CD1c-positive myeloid dendritic cell (primary cell): ENCODE results near the gene ARL16.

Experiments used
- DNase-seq: peaks from one replicate; pipeline ENCODE4 v3.0.0-alpha.2; 2016; ENCODE audit errors: extremely low spot score

The ARL16 gene

DNA sequence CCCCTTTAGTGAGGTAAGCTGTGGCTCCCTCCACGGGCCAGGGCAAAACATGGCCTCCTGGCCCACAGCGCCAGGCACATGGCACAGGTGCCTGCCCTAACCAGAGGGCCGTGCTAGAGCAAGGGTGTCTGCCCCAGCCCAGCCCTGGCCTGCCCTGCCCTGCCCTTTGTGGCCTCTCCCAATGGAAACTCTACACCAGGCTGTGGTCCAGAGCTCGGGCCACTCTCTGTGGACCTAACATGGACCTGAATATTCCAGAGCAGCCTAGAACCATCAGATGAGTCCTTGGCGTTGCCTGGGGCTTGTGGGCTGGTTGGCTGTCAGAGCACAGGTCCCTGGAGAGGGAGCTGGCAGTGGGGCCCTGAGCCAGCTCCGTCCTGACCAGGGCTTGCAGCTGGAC, 11.6 kb upstream of the ARL16 start:
- no peak for DNase-seq

DNA sequence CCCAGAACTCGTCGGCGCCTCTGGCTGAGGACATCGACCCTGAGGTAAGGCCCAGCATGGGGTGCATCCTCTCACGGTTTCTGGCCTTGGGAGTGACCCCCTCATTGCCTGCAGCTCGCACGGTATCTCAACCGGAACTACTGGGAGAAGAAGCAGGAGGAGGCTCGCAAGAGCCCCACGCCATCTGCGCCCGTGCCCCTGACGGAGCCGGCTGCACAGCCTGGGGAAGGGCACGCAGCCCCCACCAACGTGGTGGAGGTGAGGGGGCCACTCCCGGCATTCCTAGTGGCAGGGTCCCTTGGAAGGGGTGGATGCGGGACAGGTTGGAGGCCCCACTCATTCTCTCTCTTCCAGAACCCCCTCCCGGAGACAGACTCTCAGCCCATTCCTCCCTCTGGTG, 11.2 kb upstream of the ARL16 start:
- no peak for DNase-seq

DNA sequence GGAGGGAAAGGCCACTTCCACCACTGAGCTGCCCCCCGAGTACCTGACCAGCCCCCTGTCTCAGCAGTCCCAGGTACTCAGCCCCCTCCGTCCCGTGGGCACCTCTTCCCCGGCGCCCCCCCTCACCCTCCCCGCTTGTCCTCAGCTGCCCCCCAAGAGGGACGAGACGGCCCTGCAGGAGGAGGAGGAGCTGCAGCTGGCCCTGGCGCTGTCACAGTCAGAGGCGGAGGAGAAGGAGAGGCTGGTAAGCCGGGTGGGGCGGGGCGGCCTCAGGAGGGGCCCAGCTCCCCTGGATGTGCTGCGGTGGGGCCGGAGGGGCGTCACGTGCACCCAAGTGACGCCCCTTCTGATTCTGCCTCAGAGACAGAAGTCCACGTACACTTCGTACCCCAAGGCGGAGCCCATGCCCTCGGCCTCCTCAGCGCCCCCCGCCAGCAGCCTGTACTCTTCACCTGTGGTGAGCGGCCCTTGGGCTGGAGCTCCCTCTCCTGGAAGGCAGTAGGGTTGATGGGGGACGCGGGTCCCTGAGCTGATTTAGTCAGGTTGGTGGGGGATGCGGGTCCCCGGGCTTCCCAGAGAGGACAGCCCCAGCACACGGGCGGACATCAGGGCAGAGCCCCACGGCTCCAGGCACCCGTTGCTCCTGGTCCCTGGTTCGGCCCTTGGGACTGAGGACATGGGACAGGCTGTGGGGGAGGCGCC, 10.1 kb upstream of the ARL16 start:
- no peak for DNase-seq

DNA sequence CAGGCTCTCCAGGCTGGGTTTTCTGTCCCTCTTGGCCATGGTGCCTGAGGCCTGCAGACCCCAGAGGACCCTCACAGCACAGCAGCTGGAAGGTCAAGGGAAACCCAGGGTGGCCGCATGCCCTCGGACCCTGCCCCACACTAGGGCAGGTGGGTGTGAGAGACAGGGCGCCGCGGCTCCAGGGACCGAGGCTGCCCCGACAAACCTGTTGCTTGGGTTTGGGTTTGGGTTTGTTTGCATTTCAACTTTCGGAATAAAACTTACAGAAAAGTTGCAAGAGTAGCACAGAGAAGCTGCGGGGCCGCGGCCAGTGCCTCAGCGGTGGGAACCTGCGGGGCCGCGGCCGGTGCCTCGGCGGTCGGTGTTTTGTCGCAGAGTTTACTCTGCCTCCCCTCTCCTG, 8.0 kb upstream of the ARL16 start:
- no peak for DNase-seq

DNA sequence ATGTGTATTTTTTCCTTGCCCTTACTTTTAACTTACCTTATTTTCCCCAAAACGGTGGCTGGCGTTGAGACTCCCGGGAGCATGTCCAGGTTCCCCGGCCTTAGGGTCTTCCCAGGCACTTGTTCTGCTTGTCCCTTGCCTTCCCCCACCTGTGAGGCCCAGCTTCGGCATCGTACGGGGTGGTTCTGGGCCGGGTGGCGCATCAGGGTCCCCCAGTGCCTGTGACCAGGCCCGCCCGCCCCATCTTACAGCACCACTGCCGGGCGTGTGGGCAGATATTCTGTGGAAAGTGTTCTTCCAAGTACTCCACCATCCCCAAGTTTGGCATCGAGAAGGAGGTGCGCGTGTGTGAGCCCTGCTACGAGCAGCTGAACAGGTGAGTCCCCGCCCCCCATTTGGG, 7.6 kb upstream of the ARL16 start:
- DNase-seq = no peak

DNA sequence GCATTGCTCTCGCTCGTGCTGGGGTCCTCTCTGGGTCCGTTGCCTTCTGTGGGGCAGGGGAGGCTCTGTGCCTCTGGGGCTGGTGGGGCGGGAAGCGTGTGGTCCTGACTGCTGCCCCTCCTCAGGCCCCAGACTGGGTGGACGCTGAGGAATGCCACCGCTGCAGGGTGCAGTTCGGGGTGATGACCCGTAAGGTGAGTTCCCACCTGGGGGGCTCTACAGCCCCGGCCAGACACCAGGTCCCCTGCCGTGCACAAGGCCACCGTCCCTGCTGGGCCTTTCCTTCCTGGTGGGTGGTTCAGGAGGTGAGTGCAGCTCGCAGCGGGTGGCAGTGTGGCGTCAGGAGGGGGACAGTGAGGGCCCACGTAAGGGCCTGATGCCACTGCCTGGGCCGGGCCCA, 7.0 kb upstream of the ARL16 start:
- no peak for DNase-seq

DNA sequence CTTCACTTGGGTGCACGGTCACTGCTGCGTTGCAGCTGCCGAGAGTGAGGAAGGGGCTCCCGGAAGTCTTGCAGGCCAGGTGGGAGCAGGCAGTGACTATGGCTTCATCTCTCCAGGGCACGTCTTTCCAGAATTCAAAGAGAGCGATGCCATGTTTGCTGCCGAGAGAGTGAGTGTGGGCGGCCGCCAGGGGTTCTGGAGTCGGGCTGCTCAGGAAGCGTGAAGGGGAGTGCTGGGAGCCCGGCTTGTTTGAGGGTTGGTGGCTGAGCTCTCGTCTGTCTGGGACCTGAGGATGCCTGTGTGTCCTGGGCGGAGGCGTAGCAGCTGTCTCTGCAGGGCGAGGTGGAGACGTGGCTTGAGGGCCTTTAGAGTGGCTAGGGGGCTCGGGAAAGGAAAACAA, 6.5 kb upstream of the ARL16 start:
- no peak for DNase-seq

DNA sequence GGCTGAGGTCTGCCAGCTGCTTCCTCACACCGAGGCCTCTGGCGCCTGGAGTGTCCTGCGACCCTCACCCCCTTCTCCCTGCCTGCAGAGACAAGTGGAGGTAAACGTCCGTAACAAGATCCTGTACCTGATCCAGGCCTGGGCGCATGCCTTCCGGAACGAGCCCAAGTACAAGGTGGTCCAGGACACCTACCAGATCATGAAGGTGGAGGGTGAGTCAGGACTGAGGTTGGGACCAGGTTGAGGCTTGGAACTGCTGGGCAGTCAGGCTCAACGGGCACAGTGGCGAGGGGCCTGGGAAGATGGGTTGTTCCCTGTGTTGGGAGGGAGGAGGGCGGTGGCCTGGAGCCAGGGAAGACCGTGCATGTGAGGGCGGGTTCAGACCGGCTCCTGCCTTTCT, 5.0 kb upstream of the ARL16 start:
- DNase-seq = no peak

DNA sequence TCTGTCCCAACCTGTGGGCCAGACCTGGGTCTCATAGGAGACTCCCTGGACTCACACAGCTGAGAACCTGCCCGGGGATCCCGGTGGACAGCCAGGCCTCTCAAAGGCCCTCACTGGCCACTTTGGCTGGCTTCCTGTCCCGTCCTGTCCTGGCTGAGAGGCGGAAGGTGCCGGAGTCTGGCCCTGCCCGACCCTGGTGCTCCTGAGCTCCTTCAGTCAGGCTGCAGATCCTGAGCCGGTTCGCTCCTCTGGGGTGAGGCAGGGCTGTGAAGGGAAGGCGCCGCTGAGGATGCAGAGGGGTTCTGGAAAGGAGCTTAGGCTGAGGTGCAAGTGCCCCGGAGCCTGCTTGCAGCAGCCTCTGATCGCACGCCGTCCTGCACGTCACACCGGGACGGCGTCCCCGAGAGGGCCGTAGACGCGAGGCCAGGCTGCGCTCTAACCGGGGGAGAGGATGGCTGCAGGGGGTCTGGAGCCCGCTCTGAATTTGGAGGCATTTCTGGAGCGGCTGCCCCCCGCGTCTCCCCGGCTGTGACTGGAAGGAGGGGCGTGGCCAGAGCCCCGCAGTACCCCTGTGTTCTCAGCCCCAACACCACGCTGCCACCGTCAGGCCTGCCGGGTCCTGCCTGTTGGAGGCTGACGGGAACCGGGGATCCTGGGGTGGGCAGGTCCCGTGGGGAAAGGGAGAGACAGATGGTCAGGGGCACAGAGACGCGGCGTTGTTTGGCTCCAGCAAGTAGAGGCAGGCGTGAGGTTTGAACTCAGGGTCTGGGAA, 4.4 kb upstream of the ARL16 start:
- no peak for DNase-seq

DNA sequence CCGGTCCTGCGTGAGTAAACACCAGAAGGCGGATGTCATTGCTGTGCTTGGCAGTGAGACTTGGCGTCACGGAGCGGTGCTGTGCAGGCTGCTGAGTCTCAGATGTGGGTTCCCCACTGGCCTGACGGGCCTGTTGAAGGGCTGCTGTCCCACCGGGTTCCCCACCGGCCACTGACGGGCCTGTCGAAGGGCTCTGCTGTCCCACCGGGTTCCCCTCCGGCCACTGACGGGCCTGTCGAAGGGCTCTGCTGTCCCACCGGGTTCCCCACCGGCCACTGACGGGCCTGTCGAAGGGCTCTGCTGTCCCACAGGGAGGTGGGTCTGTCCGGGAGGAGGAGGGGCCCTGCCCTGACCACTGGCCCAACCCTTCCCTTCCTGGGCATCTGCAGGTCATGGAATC, 3.0 kb upstream of the ARL16 start:
- DNase-seq = no peak

DNA sequence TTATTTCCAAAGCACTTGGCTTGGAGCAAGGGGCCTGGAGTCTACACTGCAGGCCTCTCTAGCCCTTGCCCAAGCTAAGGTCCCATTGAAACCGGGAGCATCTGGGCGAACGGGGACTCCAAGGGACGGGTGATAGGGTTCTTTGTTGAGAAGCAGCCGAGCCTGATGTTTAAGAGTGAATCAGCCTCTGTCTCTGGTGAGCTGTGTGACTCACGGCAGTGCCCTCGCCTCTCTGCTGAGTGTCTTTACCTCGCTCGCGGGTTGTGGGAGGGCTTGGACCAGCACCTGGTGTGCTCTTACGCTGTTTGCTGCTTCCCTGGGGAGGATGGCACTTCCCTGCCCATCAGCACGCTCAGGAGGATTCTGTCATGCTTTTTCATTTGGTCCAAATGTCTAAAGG, 1.5 kb upstream of the ARL16 start:
- DNase-seq = no peak

DNA sequence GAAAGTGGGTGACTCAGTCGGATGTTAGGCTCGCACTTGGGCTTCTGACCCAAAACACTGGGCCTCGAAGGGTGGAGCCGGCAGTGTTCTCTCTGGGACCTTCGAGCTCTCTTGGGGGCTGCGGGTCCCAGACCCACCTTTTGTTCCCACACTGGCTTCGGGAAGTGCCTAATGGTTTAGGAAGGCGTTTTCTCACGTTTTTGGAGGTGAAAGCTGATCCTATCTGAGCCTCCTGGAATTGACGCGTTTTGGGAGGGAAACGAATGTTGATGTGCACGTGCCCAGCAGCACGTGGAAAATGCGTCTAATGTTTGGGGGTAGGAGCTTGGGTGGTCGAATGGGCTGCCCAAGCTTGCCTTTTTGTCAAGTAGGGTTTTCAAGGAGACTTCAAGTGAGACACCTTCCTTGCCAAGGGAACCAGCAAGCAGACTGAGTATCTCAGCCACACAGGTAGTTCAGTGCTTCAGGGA, 880 bp upstream of the ARL16 start:
- no peak for DNase-seq

DNA sequence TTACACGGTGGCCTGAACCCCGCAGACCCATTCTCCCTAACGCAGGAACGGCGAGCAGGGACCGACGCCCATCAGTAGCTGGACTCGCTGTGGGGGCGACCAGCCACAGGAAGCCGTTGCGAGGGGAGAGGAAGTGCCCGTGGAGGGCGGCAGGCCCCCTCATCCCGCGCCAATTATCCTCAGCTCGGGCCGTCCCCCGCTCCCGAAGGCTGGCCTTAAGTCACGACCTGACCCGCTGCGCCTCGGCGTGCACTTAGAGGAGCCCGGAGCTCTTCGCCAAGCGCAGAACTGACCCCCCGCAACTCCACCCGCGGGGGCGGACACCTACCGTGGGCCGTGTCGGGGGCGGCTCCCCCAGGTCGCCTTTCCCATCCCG, 401 bp downstream of the ARL16 start:
- peak; percentile 34 for DNase-seq

DNA sequence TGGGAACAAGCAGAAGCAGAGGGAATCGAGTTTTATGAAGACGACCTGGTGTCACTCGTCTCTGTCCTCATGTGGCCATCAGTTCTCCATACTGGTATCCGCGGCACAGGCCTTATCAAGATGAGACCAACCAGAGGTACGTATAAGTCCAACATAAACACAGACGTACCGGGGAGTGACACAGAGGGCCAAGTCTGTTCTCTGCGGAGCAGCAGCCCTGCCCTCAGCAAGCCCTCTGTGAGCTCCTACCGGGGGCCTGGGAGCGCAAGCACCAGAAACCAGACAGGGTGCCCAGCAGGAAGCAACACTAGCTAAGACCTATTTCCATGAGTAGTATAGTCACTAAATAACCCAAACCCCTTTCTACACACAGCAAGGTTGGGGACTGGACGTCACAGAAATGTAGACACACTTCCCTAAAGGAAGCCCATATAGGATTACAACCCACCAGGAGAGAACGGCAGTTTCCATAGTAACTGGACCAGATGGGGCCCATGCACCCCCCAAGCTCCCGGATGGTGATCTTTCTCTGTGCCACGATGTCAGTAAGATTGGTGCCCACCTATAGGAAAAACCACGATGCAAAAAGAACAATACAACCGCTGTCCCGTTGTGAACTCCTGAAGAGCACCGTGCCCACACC, 911 bp downstream of the ARL16 start:
- DNase-seq = peak; percentile 12

DNA sequence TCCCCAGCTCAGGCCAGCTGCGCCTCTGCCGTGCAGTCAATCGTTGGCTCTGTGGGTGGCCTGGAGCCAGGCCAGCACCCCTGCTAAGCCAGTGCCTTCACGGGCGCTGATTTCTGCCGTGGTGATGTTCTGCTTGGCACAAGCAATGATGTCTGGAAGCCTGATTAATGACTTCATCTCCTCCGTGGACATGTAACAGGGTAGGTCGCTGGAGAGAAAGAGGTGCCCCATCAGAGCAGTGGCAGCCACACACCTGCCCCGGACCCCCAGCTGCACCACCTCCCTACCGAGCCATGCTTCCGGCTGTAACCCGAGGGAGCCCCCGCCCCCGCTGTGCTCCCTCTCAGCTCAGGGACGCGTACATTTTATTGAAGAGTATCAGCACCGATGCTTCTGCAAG, 1.9 kb downstream of the ARL16 start:
- no peak for DNase-seq

DNA sequence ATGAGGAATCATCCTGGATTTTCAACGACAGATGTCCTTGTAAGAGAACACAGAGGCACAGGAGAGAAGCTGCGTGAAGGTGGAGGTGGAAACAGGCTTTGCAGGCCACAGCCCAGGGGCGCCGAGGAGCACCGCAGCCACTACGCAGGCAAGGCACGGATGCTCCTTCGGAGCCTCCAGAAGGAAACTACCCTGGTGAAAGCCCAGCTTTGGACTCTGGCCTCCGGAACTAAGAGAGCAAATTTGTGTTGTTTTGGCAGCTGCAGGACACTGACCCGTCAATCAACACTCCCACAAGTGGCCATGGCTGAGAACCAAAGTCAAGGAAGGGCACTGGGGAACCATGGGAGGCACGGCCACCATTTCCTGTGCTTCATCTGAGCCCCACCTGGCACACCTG, 3.4 kb downstream of the ARL16 start:
- DNase-seq = no peak

DNA sequence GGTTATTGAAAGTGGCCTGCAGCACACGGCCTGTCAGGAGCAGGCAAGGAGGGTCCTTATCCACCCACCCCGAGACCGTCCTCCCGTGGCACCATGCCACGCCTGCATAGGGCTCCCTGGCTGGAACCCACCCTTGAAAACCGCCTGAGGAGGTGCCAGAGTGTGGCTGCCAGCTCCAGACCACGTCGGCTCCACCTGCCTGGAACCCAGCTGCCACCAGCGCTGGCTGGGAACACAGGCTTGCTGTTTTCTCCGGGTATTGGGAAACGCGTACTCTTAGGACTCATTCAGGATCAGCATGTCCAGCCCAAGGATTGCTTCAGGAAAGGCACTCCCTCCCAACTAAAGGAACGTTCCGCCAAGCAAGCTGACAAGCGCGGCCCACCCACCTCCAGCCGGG, 6.7 kb downstream of the ARL16 start:
- no peak for DNase-seq

DNA sequence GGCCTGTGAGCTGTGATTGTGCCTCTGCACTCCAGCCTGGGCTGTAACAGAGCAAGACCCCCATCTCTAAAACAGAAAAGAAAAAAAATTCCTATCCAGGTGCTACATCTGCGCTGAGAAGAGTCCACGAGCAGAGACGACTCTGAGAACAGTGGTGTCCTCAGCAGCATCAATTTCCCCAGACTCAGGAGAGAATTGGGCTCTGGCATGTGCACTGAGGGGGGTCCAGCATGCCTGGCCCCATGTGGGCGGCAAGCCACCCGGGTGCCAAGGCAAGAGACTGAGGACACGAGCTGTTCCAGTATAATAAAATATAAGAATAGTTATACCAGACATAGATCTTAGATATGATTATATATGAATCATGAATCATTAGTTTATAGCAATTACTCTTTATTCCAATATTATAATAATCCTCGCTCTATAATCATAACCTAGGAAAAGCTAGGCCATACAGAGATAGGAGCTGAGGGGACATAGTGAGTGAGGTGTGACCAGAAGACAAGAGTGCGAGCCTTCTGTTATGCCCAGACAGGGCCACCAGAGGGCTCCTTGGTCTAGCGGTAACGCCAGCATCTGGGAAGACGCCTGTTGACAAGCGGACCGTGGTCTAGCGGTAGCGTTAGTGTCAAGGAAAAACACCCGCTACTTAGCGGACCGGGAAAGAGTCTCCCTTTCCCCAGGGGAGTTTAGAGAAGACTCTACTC, 7.9 kb downstream of the ARL16 start:
- DNase-seq = peak; percentile 14

DNA sequence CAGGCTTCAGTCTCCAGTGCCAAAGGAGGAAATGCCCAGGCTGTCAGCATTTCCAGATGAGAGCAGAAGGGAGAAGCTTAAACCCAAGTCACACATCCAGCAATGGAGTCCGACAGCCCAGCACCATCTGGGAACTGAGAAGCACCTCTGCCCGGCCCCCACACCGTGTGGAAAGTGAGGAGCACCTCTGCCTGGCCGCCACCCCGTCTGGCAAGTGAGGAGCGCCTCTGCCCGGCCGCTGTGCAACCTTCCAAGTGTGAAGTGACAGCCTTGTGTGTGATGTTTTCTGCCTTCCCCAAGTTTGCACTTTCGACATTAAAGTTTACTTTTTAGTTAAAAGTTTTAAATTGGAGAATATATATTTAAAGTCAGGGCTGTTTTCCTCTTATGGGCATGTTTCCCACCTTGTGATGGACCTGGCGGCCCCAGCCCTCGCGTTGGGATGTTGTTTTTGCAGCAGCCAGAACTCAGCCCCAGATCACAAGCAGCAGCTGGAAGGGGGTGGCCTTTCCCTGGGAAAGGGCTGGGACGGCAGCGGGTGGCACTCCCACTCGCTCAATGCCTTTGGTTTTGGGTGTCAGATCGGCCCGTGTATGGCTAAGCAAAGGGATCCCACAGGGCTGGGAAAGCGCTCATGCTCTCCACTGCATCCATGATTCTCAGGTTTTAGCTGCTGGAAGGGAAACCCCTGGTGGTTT, 9.9 kb downstream of the ARL16 start:
- DNase-seq = no peak

DNA sequence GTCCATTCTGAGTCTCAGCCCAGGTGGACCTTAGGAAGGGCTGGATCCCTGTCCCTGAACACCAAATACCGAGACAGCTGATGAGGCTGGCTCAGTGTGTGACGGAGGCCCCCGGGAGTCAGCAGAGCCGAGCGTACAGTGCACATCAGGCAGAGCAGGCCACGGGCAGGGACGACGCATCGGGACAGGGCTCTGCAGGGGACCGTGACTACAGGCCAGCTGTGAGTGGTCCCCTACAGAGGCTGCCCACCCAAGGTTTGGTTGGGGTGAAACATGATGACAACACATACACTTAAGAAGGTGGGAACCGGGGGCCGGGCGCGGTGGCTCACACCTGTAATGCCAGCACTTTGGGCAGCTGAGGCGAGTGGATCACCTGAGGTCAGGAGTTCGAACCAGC, 10.6 kb downstream of the ARL16 start:
- DNase-seq = no peak

DNA sequence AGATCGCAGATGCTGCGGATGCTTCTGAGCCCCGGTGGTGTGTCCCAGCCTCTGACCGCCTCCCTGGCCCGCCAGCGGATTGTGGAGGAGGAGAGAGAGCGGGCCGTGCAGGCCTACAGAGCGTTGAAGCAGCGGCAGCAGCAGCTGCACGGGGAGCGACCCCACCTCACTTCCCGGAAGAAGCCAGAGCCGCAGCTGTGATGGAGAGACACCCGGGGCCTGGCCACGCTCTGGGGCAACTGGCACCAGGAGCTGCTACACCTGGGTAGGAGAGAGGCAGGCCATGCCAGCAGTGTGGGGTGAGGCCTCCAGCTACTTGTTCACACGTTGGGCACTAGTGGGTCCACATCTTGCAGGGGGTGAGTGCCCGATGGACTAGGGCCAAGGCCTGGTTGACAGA, 11.1 kb downstream of the ARL16 start:
- no peak for DNase-seq

DNA sequence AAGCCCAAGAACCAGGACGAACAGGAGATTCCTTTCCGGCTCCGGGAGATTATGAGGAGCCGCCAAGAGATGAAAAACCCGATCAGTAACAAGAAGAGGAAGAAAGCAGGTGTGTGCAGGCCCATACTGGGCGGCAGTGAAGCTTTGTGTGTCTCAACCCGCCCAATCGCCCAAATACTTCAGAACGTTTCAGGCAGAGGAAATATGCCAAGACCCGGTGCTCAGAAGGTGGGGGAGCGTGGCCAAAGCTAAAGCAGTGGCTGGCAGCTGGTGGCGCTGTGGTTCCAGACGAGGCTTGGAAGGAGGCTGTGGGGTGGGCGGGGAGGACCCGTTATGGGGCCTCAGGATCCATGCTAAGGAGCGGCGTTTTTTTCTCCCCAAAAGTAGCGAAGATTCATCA, 15.8 kb downstream of the ARL16 start:
- no peak for DNase-seq
